Measurements from ENCODE around the gene ELK4. TPM values are rescaled to one million over a fixed set of nuclear protein-coding genes. Genes with fewer than 3 reads are reported as not detected.

Gene ELK4, protein sequence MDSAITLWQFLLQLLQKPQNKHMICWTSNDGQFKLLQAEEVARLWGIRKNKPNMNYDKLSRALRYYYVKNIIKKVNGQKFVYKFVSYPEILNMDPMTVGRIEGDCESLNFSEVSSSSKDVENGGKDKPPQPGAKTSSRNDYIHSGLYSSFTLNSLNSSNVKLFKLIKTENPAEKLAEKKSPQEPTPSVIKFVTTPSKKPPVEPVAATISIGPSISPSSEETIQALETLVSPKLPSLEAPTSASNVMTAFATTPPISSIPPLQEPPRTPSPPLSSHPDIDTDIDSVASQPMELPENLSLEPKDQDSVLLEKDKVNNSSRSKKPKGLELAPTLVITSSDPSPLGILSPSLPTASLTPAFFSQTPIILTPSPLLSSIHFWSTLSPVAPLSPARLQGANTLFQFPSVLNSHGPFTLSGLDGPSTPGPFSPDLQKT
- 18.5 TPM for total RNA-seq

DNA sequence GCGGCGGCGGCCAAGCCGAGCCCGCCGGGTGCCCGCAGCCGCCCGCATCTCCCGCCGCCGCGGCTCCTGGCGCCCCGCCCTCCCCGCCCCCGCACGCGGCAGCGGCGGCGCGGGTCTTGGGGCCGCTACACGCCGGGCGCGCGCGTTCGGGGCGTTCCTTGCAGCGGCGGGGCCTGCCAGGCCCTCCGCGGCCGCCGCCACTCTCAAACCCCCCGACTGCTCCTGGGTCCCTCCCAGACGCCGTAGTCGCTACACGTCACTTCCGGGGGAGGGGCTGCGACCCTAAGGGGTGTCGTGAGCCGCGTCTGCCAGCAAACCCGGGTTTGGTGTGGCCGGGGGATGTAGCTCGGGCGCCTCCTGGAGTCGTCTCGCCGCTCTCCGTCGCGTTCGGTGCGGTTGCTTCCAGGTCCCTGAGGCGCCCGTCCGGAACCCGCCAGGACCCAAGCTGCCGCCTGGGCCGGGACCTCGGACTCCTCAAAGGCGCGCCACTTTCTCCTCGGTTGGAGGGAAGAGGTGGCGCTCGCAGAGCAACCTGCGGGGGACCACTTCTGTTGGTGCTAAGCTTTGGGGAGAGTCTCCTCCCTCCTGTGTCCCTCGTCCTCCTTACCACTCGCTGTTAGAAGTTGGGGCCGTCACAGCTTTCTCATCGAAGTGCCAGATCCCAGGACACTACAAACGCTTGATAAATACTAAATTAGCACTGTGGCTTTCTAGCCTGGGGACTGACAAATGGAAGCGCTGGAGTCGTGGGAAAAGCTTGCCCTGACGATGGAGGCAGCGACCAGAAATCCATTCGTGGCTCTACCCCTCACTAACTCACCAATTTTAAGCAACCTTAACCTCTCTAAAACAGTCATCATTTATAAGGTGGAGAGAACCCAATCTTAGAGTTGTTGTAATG lies at the start of gene ELK4:
Gene ELK4 (minus strand): TSS at position 244 of the 901 bp plus-strand sequence. CDS start 8,129 bp downstream, outside the sequence.

DNA sequence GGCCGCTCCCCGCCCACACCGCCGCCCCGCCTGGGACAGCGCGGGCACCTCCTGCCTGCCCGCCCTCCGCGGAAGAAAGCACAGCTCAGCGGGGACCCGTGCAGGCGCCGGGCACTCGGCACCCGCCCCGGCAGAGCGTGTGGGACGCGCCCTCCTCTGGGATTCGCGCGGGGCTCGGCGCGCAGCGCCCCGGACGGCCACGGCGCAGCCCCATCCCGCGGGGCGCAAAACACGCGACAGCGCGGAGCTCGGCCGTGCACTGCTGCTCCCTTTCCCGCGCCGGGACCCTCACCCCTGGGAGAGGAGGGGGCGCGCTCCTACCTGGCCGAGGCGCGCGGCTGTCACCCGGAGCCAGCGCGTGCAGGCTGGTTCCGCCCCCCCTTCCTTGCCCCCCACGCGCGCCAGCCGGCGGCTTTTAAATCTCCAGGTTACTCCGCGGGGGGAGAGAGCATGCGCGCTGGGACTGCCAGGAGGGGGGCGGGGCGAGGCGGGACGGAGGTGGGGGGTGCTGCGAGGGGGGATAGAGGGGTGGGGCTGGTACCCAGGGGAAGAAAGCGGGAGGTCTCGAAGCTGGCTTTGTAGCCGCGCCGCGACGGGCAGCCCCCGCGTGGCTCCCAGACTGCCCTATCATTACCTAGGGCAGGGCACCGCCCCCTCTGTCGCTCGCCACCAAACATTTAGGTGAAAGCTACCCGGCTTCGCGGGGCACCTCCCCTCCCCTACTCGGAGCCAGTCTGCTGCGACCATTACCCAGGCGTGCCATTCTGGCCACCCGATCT lies 48.5 kb upstream of the ELK4 start, which contains the start of gene SLC45A3:
Gene SLC45A3 (minus strand): TSS at position 437 of the 779 bp plus-strand sequence. CDS start 15,853 bp downstream, outside the sequence.

Small RNA genes lying within 50 kb of the gene (small RNA-seq; reads per million reads assigned to genes)
- gene RNU2-19P (ENCODE audit: low replicate concordance) (not detected), gene RNU6-418P (ENCODE audit: low replicate concordance) (not detected)

Other genes starting within 250 kb of the ELK4 start
- gene LEMD1, start 210.0 kb downstream of the ELK4 start, total RNA-seq: 11.0 TPM
- 4.7 TPM for gene BLACAT1, start 176.0 kb downstream of the ELK4 start, total RNA-seq
- gene CDK18, start 127.3 kb downstream of the ELK4 start, total RNA-seq: 1.3 TPM
- 3.8 TPM for gene SLC45A3, start 48.5 kb upstream of the ELK4 start, total RNA-seq
- gene NUCKS1, start 118.2 kb upstream of the ELK4 start, total RNA-seq: 195 TPM
- gene RAB29, start 143.5 kb upstream of the ELK4 start, total RNA-seq: 8.5 TPM
- gene SLC41A1, start 181.2 kb upstream of the ELK4 start, total RNA-seq: 11.0 TPM
- not detected for gene PM20D1, start 218.1 kb upstream of the ELK4 start, total RNA-seq